Activated CD8-positive, alpha-beta T cell treated with anti-CD3 and anti-CD28 coated beads for 36 hours (primary cell): ENCODE data around the gene CAPN10. TPM values are rescaled to one million over a fixed set of nuclear protein-coding genes. Genes with fewer than 3 reads are reported as not detected.

ENCODE experiments used
- ATAC-seq: fragments of 200-7000 bp; cut with Tn5 transposase; one replicate; pipeline ENCODE4 v1.10.0; 2021; ENCODE audit warnings: mild to moderate bottlenecking, moderate library complexity
- CTCF ChIA-PET: fragments of 350-600 bp; sonication (Branson Sonifier 250); formaldehyde crosslinking; loops from one replicate; lab custom pipeline; 2021; ENCODE audit warnings: antibody characterized with exemption; lab: Charles Lee
- POLR2A ChIA-PET: fragments of 350-600 bp; sonication (Branson Sonifier 250); formaldehyde crosslinking; loops from one replicate; lab custom pipeline; 2021; ENCODE audit warnings: antibody characterized with exemption; lab: Charles Lee
- DNase-seq: peaks from one replicate; pipeline ENCODE4 v3.0.0-alpha.2; 2020
- H3K27ac Mint-ChIP-seq: one replicate; pipeline ENCODE4 v1.8.0; 2021; ENCODE audit warnings: mild to moderate bottlenecking, mixed read lengths
- H3K27me3 Mint-ChIP-seq: one replicate; pipeline ENCODE4 v1.8.0; 2021; ENCODE audit warnings: mixed read lengths
- H3K36me3 Mint-ChIP-seq: one replicate; pipeline ENCODE4 v1.8.0; 2021; ENCODE audit warnings: low read depth, mixed read lengths
- H3K4me1 Mint-ChIP-seq: one replicate; pipeline ENCODE4 v1.8.0; 2021; ENCODE audit warnings: low read depth, mixed read lengths
- H3K4me3 Mint-ChIP-seq: one replicate; pipeline ENCODE4 v1.8.0; 2021; ENCODE audit warnings: mild to moderate bottlenecking, moderate library complexity, mixed read lengths
- H3K9me3 Mint-ChIP-seq: one replicate; pipeline ENCODE4 v1.8.0; 2021; ENCODE audit warnings: mixed read lengths
- CTCF ChIP-seq: fragments of 200-600 bp; IDR thresholded peaks from one replicate; pipeline ENCODE4 v1.8.0; 2022; ENCODE audit warnings: antibody characterized with exemption, mild to moderate bottlenecking
- intact Hi-C: fragments of 100-400 bp; cut with micrococcal nuclease; formaldehyde crosslinking; loops from one replicate; pipeline ENCODE4 v1.10.0; 2022
- total RNA-seq, 2 experiments: library from RNA; stranded (reverse); gene quantifications; one replicate each; pipeline ENCODE4 v1.2.3, GENCODE V29; 2021

Gene CAPN10
- total RNA-seq, 2 experiments from 2014 or later: 26.8 to 29.1 TPM

- ATAC-seq (no peak), DNase-seq (no peak)
- no peak for TF ChIP-seq CTCF
- CTCF ChIA-PET: interaction anchor here (1.1 kb wide), 1 partner anchor 134 kb away, joined by 3 read pairs; no protein-coding TSS in a partner anchor
- Mint-ChIP-seq H3K4me1 (peaks cover 6% of the 10 kb centered on the region), H3K36me3 (no peaks in the 10 kb centered on the region), H3K27ac (no peak overlapping the region), H3K27me3 (peaks cover 8% of the 10 kb centered on the region), H3K4me3 (no peak overlapping the region), H3K9me3 (no peaks in the 10 kb centered on the region)
- intact Hi-C loops: no loop called here
- POLR2A ChIA-PET: interaction anchor here (0.9 to 1.1 kb wide), 2 partner anchors 57 to 62 kb away, joined by 3 read pairs; partner anchors contain the start of gene CAPN10
Observed at GRCh38 chr2:240648155-240648649, 61.7 kb downstream of the CAPN10 start.

Other genes starting within 250 kb of the CAPN10 start
- 1 to 10 TPM in 1 of 2 experiments, under 1 TPM in 1; 0.83 to 1.2 TPM for gene GPC1, start 151.1 kb upstream of the CAPN10 start, total RNA-seq
- gene ANKMY1, start 28.7 kb upstream of the CAPN10 start, total RNA-seq: 10 to 100 TPM; 14.5 to 18.6 TPM
- 1 to 10 TPM; 4.5 to 6.2 TPM for gene DUSP28, start 26.4 kb upstream of the CAPN10 start, total RNA-seq
- 10 to 100 TPM; 39.1 to 40.5 TPM for gene RNPEPL1, start 18.2 kb upstream of the CAPN10 start, total RNA-seq
- gene GPR35, start 38.7 kb downstream of the CAPN10 start, total RNA-seq: 10 to 100 TPM; 14.4 to 14.6 TPM
- not detected for gene AQP12B, start 96.2 kb downstream of the CAPN10 start, total RNA-seq
- not detected for gene AQP12A, start 105.1 kb downstream of the CAPN10 start, total RNA-seq
- 10 to 100 TPM in 1 of 2 experiments, 1 to 10 TPM in 1; 9.0 to 10.2 TPM for gene KIF1A, start 233.5 kb downstream of the CAPN10 start, total RNA-seq